SK-N-SH treated with all-trans-retinoic acid at 6 μM for 48 hours (cell line): Measurements from ENCODE around the gene HCN2.

Source experiments
- ATAC-seq: fragments of 200-7000 bp; cut with Tn5 transposase; 3 replicates; pipeline ENCODE4 v1.9.1; 2020; ENCODE audit warnings: mild to moderate bottlenecking, moderate library complexity
- ARNTL ChIP-seq: fragments of 450-650 bp; formaldehyde crosslinking; IDR thresholded peaks from 2 replicates; pipeline ENCODE4 v1.5.0; 2020; ENCODE audit warnings: low read depth, mild to moderate bottlenecking, moderate library complexity, borderline replicate concordance
- BACH2 ChIP-seq: fragments of 250-450 bp; sonication (Bioruptor Pico); IDR thresholded peaks from 2 replicates; pipeline ENCODE4 v1.9.0; 2021; ENCODE audit warnings: mild to moderate bottlenecking, borderline replicate concordance
- CSDC2 ChIP-seq: fragments of 250-450 bp; sonication (Bioruptor Pico); IDR thresholded peaks from 2 replicates; pipeline ENCODE4 v1.5.0; 2020; ENCODE audit warnings: mild to moderate bottlenecking, moderate library complexity
- ESRRG ChIP-seq: fragments of 250-450 bp; sonication (Bioruptor Pico); IDR thresholded peaks from 2 replicates; pipeline ENCODE4 v1.6.1; 2021; ENCODE audit warnings: mild to moderate bottlenecking
- GLIS3 ChIP-seq: fragments of 250-450 bp; sonication (Bioruptor Pico); IDR thresholded peaks from 2 replicates; pipeline ENCODE4 v1.5.0; 2020; ENCODE audit warnings: mild to moderate bottlenecking, moderate library complexity
- ISL1 ChIP-seq: fragments of 250-450 bp; sonication (Bioruptor Pico); IDR thresholded peaks from 2 replicates; pipeline ENCODE4 v2.1.2; 2022; ENCODE audit warnings: mild to moderate bottlenecking, moderate library complexity
- OSR1 ChIP-seq: fragments of 250-450 bp; sonication (Bioruptor Pico); IDR thresholded peaks from 2 replicates; pipeline ENCODE4 v1.8.0; 2022; ENCODE audit warnings: moderate library complexity, mild to moderate bottlenecking, inconsistent platforms
- PPARA ChIP-seq: fragments of 250-450 bp; sonication (Bioruptor Pico); IDR thresholded peaks from 2 replicates; pipeline ENCODE4 v1.5.0; 2020; ENCODE audit warnings: mild to moderate bottlenecking, borderline replicate concordance
- RARB ChIP-seq: fragments of 250-450 bp; sonication (Bioruptor Pico); IDR thresholded peaks from 2 replicates; pipeline ENCODE4 v1.8.0; 2021; ENCODE audit warnings: mild to moderate bottlenecking, moderate library complexity
- SNAI2 ChIP-seq: fragments of 250-450 bp; sonication (Bioruptor Pico); IDR thresholded peaks from 2 replicates; pipeline ENCODE4 v1.5.0; 2020; ENCODE audit warnings: mild to moderate bottlenecking, moderate library complexity
- TCF4 ChIP-seq: fragments of 250-450 bp; sonication (Bioruptor Pico); IDR thresholded peaks from 2 replicates; pipeline ENCODE4 v1.8.0; 2021; ENCODE audit warnings: mild to moderate bottlenecking, moderate library complexity, borderline replicate concordance
- TOX ChIP-seq: fragments of 250-450 bp; sonication (Bioruptor Pico); IDR thresholded peaks from 2 replicates; pipeline ENCODE4 v1.8.0; 2021; ENCODE audit warnings: mild to moderate bottlenecking, moderate library complexity, borderline replicate concordance
- ZC3H10 ChIP-seq: fragments of 250-450 bp; sonication (Bioruptor Pico); IDR thresholded peaks from 2 replicates; pipeline ENCODE4 v1.5.1; 2021; ENCODE audit warnings: mild to moderate bottlenecking, moderate library complexity
- ZFP3 ChIP-seq: fragments of 250-450 bp; sonication (Bioruptor Pico); IDR thresholded peaks from 2 replicates; pipeline ENCODE4 v1.5.0; 2020; ENCODE audit warnings: mild to moderate bottlenecking, moderate library complexity
- ZFP30 ChIP-seq: fragments of 450-650 bp; formaldehyde crosslinking; IDR thresholded peaks from 2 replicates; pipeline ENCODE4 v1.5.0; 2022; ENCODE audit warnings: mild to moderate bottlenecking, moderate library complexity
- ZNF565 ChIP-seq: fragments of 450-650 bp; formaldehyde crosslinking; conservative IDR thresholded peaks from 2 replicates; pipeline ENCODE4 v1.5.0; 2020; ENCODE audit warnings: low read depth, mild to moderate bottlenecking, moderate library complexity
- ZNF70 ChIP-seq: fragments of 450-650 bp; formaldehyde crosslinking; IDR thresholded peaks from 2 replicates; pipeline ENCODE4 v1.5.0; 2020; ENCODE audit warnings: mild to moderate bottlenecking, moderate library complexity
- ZNF8 ChIP-seq: fragments of 450-650 bp; formaldehyde crosslinking; IDR thresholded peaks from 2 replicates; pipeline ENCODE4 v1.5.0; 2020; ENCODE audit warnings: mild to moderate bottlenecking, moderate library complexity
- TF ChIP-seq, protein P1 (sequence below): fragments of 250-450 bp; sonication (Bioruptor Pico); IDR thresholded peaks from 2 replicates; pipeline ENCODE4 v1.5.1; 2020; ENCODE audit warnings: low read depth, mild to moderate bottlenecking, moderate library complexity
- TF ChIP-seq, protein P2 (sequence below): fragments of 250-450 bp; sonication (Bioruptor Pico); IDR thresholded peaks from 2 replicates; pipeline ENCODE4 v1.5.0; 2020; ENCODE audit warnings: mild to moderate bottlenecking, moderate library complexity
- TF ChIP-seq, protein P3 (sequence below): fragments of 250-450 bp; sonication (Bioruptor Pico); IDR thresholded peaks from 2 replicates; pipeline ENCODE4 v1.5.1; 2021; ENCODE audit warnings: mild to moderate bottlenecking, moderate library complexity
- TF ChIP-seq, protein P4 (sequence below): fragments of 250-450 bp; sonication (Bioruptor Pico); IDR thresholded peaks from 2 replicates; pipeline ENCODE4 v1.8.0; 2020; ENCODE audit warnings: mild to moderate bottlenecking, moderate library complexity, borderline replicate concordance

HCN2 gene

DNA sequence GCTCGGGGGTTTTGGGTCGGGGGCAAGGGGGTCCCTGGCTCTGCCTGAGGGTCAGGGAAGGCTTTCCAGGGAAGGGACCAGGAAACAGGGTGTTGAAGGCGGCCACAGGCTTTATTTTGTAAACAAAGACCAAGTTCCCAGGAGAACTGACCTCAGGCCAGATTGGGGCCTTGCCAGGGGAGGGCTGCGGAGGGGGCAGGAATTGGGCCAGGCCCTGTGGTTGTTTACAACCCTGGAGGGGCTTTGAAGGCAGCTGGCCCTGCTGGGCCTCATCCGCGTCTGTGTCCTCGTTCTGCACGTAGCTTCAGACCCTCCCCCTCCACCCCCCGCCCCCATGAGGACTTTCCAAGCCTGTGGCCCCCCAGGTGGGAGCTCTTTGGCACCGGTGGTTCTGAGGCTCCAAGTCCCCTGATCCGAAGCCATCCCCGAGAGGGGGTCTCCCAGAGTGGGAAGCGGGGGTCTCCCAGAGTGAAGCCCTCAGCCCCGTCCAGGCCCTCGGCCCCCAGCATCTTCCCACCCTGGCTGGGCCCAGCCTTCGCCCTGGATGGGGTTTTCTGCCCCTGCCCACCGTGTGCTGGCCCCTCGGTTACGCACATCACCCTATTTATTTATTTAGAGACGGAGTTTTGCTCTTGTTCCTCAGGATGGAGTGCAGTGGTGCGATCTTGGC, 30.8 kb upstream of the HCN2 start:
- TF ChIP-seq, protein P1, sequence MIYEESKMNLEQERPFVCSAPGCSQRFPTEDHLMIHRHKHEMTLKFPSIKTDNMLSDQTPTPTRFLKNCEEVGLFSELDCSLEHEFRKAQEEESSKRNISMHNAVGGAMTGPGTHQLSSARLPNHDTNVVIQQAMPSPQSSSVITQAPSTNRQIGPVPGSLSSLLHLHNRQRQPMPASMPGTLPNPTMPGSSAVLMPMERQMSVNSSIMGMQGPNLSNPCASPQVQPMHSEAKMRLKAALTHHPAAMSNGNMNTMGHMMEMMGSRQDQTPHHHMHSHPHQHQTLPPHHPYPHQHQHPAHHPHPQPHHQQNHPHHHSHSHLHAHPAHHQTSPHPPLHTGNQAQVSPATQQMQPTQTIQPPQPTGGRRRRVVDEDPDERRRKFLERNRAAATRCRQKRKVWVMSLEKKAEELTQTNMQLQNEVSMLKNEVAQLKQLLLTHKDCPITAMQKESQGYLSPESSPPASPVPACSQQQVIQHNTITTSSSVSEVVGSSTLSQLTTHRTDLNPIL (CRISPR knock-in tag): no peak
- TF ChIP-seq RARB (no peak), OSR1 (no peak), GLIS3 (CRISPR knock-in tag) (no peak), ZC3H10 (CRISPR knock-in tag) (no peak), ZFP3 (CRISPR knock-in tag) (no peak), ZNF70 (CRISPR knock-in tag) (no peak), ARNTL (no peak), ZNF565 (CRISPR knock-in tag) (no peak), ZNF8 (no peak), ISL1 (CRISPR knock-in tag) (no peak), TOX (CRISPR knock-in tag) (no peak), ZFP30 (no peak), SNAI2 (no peak), CSDC2 (CRISPR knock-in tag) (no peak)
- TF ChIP-seq, protein P2, sequence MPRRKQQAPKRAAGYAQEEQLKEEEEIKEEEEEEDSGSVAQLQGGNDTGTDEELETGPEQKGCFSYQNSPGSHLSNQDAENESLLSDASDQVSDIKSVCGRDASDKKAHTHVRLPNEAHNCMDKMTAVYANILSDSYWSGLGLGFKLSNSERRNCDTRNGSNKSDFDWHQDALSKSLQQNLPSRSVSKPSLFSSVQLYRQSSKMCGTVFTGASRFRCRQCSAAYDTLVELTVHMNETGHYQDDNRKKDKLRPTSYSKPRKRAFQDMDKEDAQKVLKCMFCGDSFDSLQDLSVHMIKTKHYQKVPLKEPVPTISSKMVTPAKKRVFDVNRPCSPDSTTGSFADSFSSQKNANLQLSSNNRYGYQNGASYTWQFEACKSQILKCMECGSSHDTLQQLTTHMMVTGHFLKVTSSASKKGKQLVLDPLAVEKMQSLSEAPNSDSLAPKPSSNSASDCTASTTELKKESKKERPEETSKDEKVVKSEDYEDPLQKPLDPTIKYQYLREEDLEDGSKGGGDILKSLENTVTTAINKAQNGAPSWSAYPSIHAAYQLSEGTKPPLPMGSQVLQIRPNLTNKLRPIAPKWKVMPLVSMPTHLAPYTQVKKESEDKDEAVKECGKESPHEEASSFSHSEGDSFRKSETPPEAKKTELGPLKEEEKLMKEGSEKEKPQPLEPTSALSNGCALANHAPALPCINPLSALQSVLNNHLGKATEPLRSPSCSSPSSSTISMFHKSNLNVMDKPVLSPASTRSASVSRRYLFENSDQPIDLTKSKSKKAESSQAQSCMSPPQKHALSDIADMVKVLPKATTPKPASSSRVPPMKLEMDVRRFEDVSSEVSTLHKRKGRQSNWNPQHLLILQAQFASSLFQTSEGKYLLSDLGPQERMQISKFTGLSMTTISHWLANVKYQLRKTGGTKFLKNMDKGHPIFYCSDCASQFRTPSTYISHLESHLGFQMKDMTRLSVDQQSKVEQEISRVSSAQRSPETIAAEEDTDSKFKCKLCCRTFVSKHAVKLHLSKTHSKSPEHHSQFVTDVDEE (CRISPR knock-in tag): no peak
- TF ChIP-seq, protein P3, sequence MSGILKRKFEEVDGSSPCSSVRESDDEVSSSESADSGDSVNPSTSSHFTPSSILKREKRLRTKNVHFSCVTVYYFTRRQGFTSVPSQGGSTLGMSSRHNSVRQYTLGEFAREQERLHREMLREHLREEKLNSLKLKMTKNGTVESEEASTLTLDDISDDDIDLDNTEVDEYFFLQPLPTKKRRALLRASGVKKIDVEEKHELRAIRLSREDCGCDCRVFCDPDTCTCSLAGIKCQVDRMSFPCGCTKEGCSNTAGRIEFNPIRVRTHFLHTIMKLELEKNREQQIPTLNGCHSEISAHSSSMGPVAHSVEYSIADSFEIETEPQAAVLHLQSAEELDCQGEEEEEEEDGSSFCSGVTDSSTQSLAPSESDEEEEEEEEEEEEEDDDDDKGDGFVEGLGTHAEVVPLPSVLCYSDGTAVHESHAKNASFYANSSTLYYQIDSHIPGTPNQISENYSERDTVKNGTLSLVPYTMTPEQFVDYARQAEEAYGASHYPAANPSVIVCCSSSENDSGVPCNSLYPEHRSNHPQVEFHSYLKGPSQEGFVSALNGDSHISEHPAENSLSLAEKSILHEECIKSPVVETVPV (CRISPR knock-in tag): no peak

DNA sequence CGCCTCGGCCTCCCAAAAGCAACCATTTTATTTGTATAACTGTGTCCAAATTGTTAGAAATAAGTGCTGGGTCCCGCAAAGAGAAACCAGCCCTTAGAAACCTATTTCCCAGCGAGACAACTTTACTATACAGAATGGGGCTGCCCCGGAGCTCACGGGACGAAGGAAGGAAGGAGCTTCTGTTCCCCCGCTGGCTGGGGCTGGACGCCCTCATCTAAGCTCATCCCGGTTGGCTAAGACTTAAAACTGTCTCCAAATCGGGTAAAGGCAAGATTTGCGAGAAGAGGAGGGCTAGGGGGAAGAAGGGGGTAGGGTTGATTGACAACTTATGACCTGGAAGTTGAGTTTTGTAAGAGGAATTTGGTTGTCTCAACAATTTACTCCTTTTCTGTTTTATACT, 29.6 kb upstream of the HCN2 start:
- ATAC-seq: no peak
- TF ChIP-seq TOX (CRISPR knock-in tag): no peak
- no peak for TF ChIP-seq ZNF565 (CRISPR knock-in tag)
- TF ChIP-seq, protein P3 (CRISPR knock-in tag): no peak
- TF ChIP-seq ISL1 (CRISPR knock-in tag): no peak
- TF ChIP-seq OSR1: no peak
- no peak for TF ChIP-seq ZNF70 (CRISPR knock-in tag)
- TF ChIP-seq ARNTL: no peak
- TF ChIP-seq, protein P1 (CRISPR knock-in tag): no peak
- TF ChIP-seq, protein P4, sequence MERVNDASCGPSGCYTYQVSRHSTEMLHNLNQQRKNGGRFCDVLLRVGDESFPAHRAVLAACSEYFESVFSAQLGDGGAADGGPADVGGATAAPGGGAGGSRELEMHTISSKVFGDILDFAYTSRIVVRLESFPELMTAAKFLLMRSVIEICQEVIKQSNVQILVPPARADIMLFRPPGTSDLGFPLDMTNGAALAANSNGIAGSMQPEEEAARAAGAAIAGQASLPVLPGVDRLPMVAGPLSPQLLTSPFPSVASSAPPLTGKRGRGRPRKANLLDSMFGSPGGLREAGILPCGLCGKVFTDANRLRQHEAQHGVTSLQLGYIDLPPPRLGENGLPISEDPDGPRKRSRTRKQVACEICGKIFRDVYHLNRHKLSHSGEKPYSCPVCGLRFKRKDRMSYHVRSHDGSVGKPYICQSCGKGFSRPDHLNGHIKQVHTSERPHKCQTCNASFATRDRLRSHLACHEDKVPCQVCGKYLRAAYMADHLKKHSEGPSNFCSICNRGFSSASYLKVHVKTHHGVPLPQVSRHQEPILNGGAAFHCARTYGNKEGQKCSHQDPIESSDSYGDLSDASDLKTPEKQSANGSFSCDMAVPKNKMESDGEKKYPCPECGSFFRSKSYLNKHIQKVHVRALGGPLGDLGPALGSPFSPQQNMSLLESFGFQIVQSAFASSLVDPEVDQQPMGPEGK (CRISPR knock-in tag): no peak
- no peak for TF ChIP-seq RARB
- TF ChIP-seq TCF4: no peak
- no peak for TF ChIP-seq CSDC2 (CRISPR knock-in tag)
- TF ChIP-seq ZFP30: no peak
- TF ChIP-seq, protein P2 (CRISPR knock-in tag): no peak
- TF ChIP-seq PPARA (CRISPR knock-in tag): no peak
- TF ChIP-seq ESRRG (CRISPR knock-in tag): no peak
- TF ChIP-seq BACH2: no peak
- no peak for TF ChIP-seq ZC3H10 (CRISPR knock-in tag)

More for the DNA sequence above, 30.8 kb upstream of the HCN2 start:
- ATAC-seq: no peak
